Astrocyte (in vitro differentiated cells and primary cell): Measurements from ENCODE around the gene GNL3. TPM values are rescaled to one million over a fixed set of nuclear protein-coding genes. Genes with fewer than 3 reads are reported as not detected.

ENCODE experiments used
- DNase-seq: peaks from one replicate; pipeline ENCODE4 v3.0.0-alpha.2; 2010; ENCODE audit warnings: low read depth
- FAIRE-seq: peaks from 2 replicates; lab custom pipeline; 2011; peaks lifted over from hg19 to GRCh38; lab: Jason Lieb, UNC
- H2AFZ ChIP-seq: 2 replicates; pipeline ENCODE4 v1.6.0; 2012; ENCODE audit warnings: low read depth, low read length, inconsistent platforms
- H3K27ac ChIP-seq: 2 replicates; pipeline ENCODE4 v1.5.1; 2011; ENCODE audit warnings: low read depth, low read length, inconsistent platforms
- H3K27me3 ChIP-seq: 2 replicates; pipeline ENCODE4 v1.6.0; 2011; ENCODE audit warnings: low read length, inconsistent platforms; ENCODE audit not compliant: insufficient read depth
- H3K36me3 ChIP-seq: 2 replicates; pipeline ENCODE4 v1.5.1; 2011; ENCODE audit warnings: low read length, inconsistent platforms; ENCODE audit not compliant: insufficient read depth
- H3K4me1 ChIP-seq: 2 replicates; pipeline ENCODE4 v1.5.1; 2011; ENCODE audit warnings: low read length, inconsistent platforms; ENCODE audit not compliant: insufficient read depth
- H3K4me2 ChIP-seq: 2 replicates; pipeline ENCODE4 v1.6.0; 2012; ENCODE audit warnings: low read length, inconsistent platforms
- H3K4me3 ChIP-seq: 2 replicates; pipeline ENCODE4 v1.5.1; 2011; ENCODE audit warnings: low read depth, mild to moderate bottlenecking, low read length, inconsistent platforms; ENCODE audit not compliant: insufficient read depth
- H3K79me2 ChIP-seq: 2 replicates; pipeline ENCODE4 v1.6.0; 2012; ENCODE audit warnings: mild to moderate bottlenecking, low read length, inconsistent platforms; ENCODE audit not compliant: insufficient read depth
- H3K9ac ChIP-seq: 2 replicates; pipeline ENCODE4 v1.6.0; 2012; ENCODE audit warnings: mild to moderate bottlenecking, low read length, inconsistent platforms
- H3K9me3 ChIP-seq: 2 replicates; pipeline ENCODE4 v1.5.1; 2012; ENCODE audit warnings: low read depth, mild to moderate bottlenecking, low read length, inconsistent platforms; ENCODE audit not compliant: insufficient read depth
- H4K20me1 ChIP-seq: 2 replicates; pipeline ENCODE4 v1.6.0; 2012; ENCODE audit warnings: low read length, inconsistent platforms; ENCODE audit not compliant: insufficient read depth
- H3K27ac Mint-ChIP-seq: one replicate; pipeline ENCODE4 v1.8.0; 2021; ENCODE audit warnings: mild to moderate bottlenecking, mixed read lengths; ENCODE audit not compliant: unreplicated experiment
- H3K27me3 Mint-ChIP-seq: one replicate; pipeline ENCODE4 v1.8.0; 2021; ENCODE audit warnings: low read depth, mixed read lengths; ENCODE audit not compliant: unreplicated experiment
- H3K36me3 Mint-ChIP-seq: one replicate; pipeline ENCODE4 v1.8.0; 2021; ENCODE audit warnings: low read depth, mixed read lengths; ENCODE audit not compliant: unreplicated experiment
- H3K4me1 Mint-ChIP-seq: one replicate; pipeline ENCODE4 v1.8.0; 2021; ENCODE audit warnings: low read depth, mixed read lengths; ENCODE audit not compliant: unreplicated experiment
- H3K4me3 Mint-ChIP-seq: one replicate; pipeline ENCODE4 v1.8.0; 2021; ENCODE audit warnings: mild to moderate bottlenecking, moderate library complexity, mixed read lengths; ENCODE audit not compliant: unreplicated experiment
- H3K9me3 Mint-ChIP-seq: one replicate; pipeline ENCODE4 v1.8.0; 2021; ENCODE audit warnings: mild to moderate bottlenecking, mixed read lengths; ENCODE audit not compliant: unreplicated experiment
- CTCF ChIP-seq: IDR thresholded peaks from 2 replicates; pipeline ENCODE4 v1.5.1; 2011; ENCODE audit warnings: low read depth, mild to moderate bottlenecking, inconsistent platforms, low read length, moderate library complexity; ENCODE audit not compliant: insufficient read depth
- EZH2 ChIP-seq: IDR thresholded peaks from 2 replicates; pipeline ENCODE4 v1.6.1; 2012; ENCODE audit warnings: mild to moderate bottlenecking, low read length, inconsistent platforms; ENCODE audit not compliant: insufficient read depth
- total RNA-seq: library from RNA; stranded (reverse); gene quantifications from 2 replicates; pipeline ENCODE4 v1.2.1, GENCODE V29; 2021

Gene GNL3
- total RNA-seq, 1 donor from 2014 or later: 93.7 TPM

- Mint-ChIP-seq H3K27me3 (no peaks in the 10 kb centered on the region), H3K36me3 (peaks cover 12% of the 10 kb centered on the region), H3K4me3 (no peak overlapping the region), H3K9me3 (no peaks in the 10 kb centered on the region), H3K27ac (no peak overlapping the region), H3K4me1 (no peaks in the 10 kb centered on the region)
- DNase-seq: no peak
- Histone ChIP-seq H3K4me3 (no peak overlapping the region), H3K27me3 (no peaks in the 10 kb centered on the region), H4K20me1 (no peaks in the 10 kb centered on the region), H3K9me3 (no peaks in the 10 kb centered on the region), H3K4me1 (no peaks in the 10 kb centered on the region), H3K36me3 (peaks cover 28% of the 10 kb centered on the region), H3K4me2 (no peak overlapping the region), H3K27ac (no peak overlapping the region), H3K9ac (no peak overlapping the region), H3K79me2 (no peaks in the 10 kb centered on the region), H2AFZ (no peak overlapping the region)
- no peak for FAIRE-seq
- TF ChIP-seq EZH2 (no peak), CTCF (no peak)
Observed at GRCh38 chr3:52743721-52744120, 57.9 kb downstream of the GNL3 start.

Other genes starting within 250 kb of the GNL3 start
- gene SEMA3G, start 240.9 kb upstream of the GNL3 start, total RNA-seq: 0.09 and 0.26 TPM in 2 replicates
- 5.4 and 12.4 TPM in 2 replicates for gene TNNC1, start 232.0 kb upstream of the GNL3 start, total RNA-seq
- 118 TPM in 2 replicates for gene NISCH, start 230.4 kb upstream of the GNL3 start, total RNA-seq
- 0.39 TPM in 1 of 2 replicates, not detected in the other for gene STAB1, start 190.7 kb upstream of the GNL3 start, total RNA-seq
- gene NT5DC2, start 152.2 kb upstream of the GNL3 start, total RNA-seq: 178 and 189 TPM in 2 replicates
- gene UQCC5, start 149.4 kb upstream of the GNL3 start, total RNA-seq: 22.9 and 26.0 TPM in 2 replicates
- 54.5 and 58.4 TPM in 2 replicates for gene PBRM1, start 119 bp upstream of the GNL3 start, total RNA-seq
- gene GLT8D1, start 19.8 kb downstream of the GNL3 start, total RNA-seq: 78.2 and 95.5 TPM in 2 replicates
- 110 and 119 TPM in 2 replicates for gene SPCS1, start 20.1 kb downstream of the GNL3 start, total RNA-seq
- gene NEK4, start 84.9 kb downstream of the GNL3 start, total RNA-seq: 14.8 and 15.1 TPM in 2 replicates
- not detected in 2 replicates for gene ITIH1, start 91.6 kb downstream of the GNL3 start, total RNA-seq
- 0.16 and 0.36 TPM in 2 replicates for gene ITIH3, start 108.8 kb downstream of the GNL3 start, total RNA-seq
- gene ITIH4, start 144.6 kb downstream of the GNL3 start, total RNA-seq: 2.8 and 5.3 TPM in 2 replicates
- not detected in 2 replicates for gene MUSTN1, start 149.0 kb downstream of the GNL3 start, total RNA-seq
- 12.1 and 14.7 TPM in 2 replicates for gene STIMATE, start 211.5 kb downstream of the GNL3 start, total RNA-seq